Lower leg skin (tissue), 3 donors: Measurements from ENCODE around the gene HASPIN.

Experiments used
- CTCF ChIP-seq, 3 donors: fragments of 450-650 bp; IDR thresholded peaks; one replicate each; pipeline ENCODE4 v1.5.1; 2016; ENCODE audit warnings: antibody characterized with exemption in 3 of 3, mild to moderate bottlenecking in 3 of 3, moderate library complexity in 2 of 3
- POLR2A ChIP-seq, 2 donors: fragments of 450-650 bp; IDR thresholded peaks; one replicate each; pipeline ENCODE4 v1.6.1; 2016 to 2017; ENCODE audit warnings: antibody characterized with exemption in 2 of 2, mild to moderate bottlenecking in 1 of 2, moderate library complexity in 1 of 2

GRCh38 chr17:3708366-3708765 lies 15.3 kb upstream of the HASPIN start:
- TF ChIP-seq POLR2A (IDR thresholded peaks at IDR 0.05), result no peak
- TF ChIP-seq CTCF (IDR thresholded peaks at IDR 0.05), result no peak
